Liver (tissue), 9 donors: Measurements from ENCODE around the gene ZNF605. TPM values are rescaled to one million over a fixed set of nuclear protein-coding genes. Genes with fewer than 3 reads are reported as not detected.
A peak's percentile ranks its signal among the peaks of the same experiment; 100 is the strongest.

Source experiments
- DNase-seq: peaks from one replicate; pipeline ENCODE4 v3.0.0-alpha.2; 2017; ENCODE audit warnings: low spot score
- H3K27ac ChIP-seq, 2 donors: one replicate each; pipeline ENCODE4 v1.7.0; 2013; ENCODE audit warnings: inconsistent platforms in 2 of 2, low read length in 2 of 2, control low read depth in 1 of 2, low read depth in 1 of 2, mild to moderate bottlenecking in 1 of 2
- H3K27me3 ChIP-seq, 4 donors: one replicate each; pipeline versions ENCODE4 v1.6.1 to v1.7.0; 2013; ENCODE audit warnings: low read length in 3 of 4, inconsistent platforms in 1 of 4, mild to moderate bottlenecking in 1 of 4, moderate library complexity in 1 of 4; ENCODE audit not compliant: control insufficient read depth in 4 of 4, insufficient read depth in 4 of 4
- H3K36me3 ChIP-seq, 4 donors: one replicate each; pipeline versions ENCODE4 v1.6.1 to v1.7.0; 2013; ENCODE audit warnings: low read length in 3 of 4, mild to moderate bottlenecking in 3 of 4, low read depth in 1 of 4, moderate library complexity in 1 of 4; ENCODE audit not compliant: control insufficient read depth in 4 of 4, insufficient read depth in 3 of 4
- H3K4me1 ChIP-seq, 4 donors: one replicate each; pipeline versions ENCODE4 v1.6.1 to v1.7.0; 2013; ENCODE audit warnings: low read length in 3 of 4, mild to moderate bottlenecking in 3 of 4, moderate library complexity in 1 of 4; ENCODE audit not compliant: control insufficient read depth in 4 of 4, insufficient read depth in 4 of 4
- H3K4me3 ChIP-seq, 3 donors: one replicate each; pipeline versions ENCODE4 v1.6.1 to v1.7.0; 2013; ENCODE audit warnings: low read length in 3 of 3, control low read depth in 1 of 3, low read depth in 1 of 3, mild to moderate bottlenecking in 1 of 3
- H3K9ac ChIP-seq, 2 donors: one replicate each; pipeline ENCODE4 v1.7.0; 2013; ENCODE audit warnings: low read length in 2 of 2, mild to moderate bottlenecking in 2 of 2, moderate library complexity in 2 of 2, control low read depth in 1 of 2, low read depth in 1 of 2
- H3K9me3 ChIP-seq, 4 donors: one replicate each; pipeline versions ENCODE4 v1.6.1 to v1.7.0; 2013; ENCODE audit warnings: low read length in 3 of 4; ENCODE audit not compliant: control insufficient read depth in 4 of 4
- EGR1 ChIP-seq, 2 donors: IDR thresholded peaks; 2 replicates each; pipeline ENCODE4 v1.6.1; 2016 to 2018; ENCODE audit warnings: antibody characterized with exemption in 2 of 2, low read depth in 2 of 2
- FOXA1 ChIP-seq: IDR thresholded peaks from 2 replicates; pipeline ENCODE4 v1.6.1; 2016; ENCODE audit warnings: antibody characterized with exemption
- FOXA2 ChIP-seq: IDR thresholded peaks from 2 replicates; pipeline ENCODE4 v1.6.1; 2016; ENCODE audit warnings: antibody characterized with exemption
- GABPA ChIP-seq, 2 donors: IDR thresholded peaks in 1 of 2; conservative IDR thresholded peaks in 1 of 2; 2 replicates each; pipeline ENCODE4 v1.6.1; 2016; ENCODE audit warnings: antibody characterized with exemption in 2 of 2, mild to moderate bottlenecking in 1 of 2, moderate library complexity in 1 of 2
- HNF4A ChIP-seq, 2 donors: conservative IDR thresholded peaks; 2 replicates each; pipeline ENCODE4 v1.6.1; 2016; ENCODE audit warnings: antibody characterized with exemption in 2 of 2, mild to moderate bottlenecking in 2 of 2
- HNF4G ChIP-seq: IDR thresholded peaks from 2 replicates; pipeline ENCODE4 v1.6.1; 2016; ENCODE audit warnings: antibody characterized with exemption
- JUND ChIP-seq, 2 donors: IDR thresholded peaks; 2 replicates each; pipeline ENCODE4 v1.6.1; 2016; ENCODE audit warnings: antibody characterized with exemption in 2 of 2
- NR2F2 ChIP-seq: IDR thresholded peaks from 2 replicates; pipeline ENCODE4 v1.6.1; 2016; ENCODE audit warnings: antibody characterized with exemption
- RAD21 ChIP-seq, 2 donors: IDR thresholded peaks; 2 replicates each; pipeline ENCODE4 v1.6.1; 2016; ENCODE audit warnings: antibody characterized with exemption in 2 of 2, mild to moderate bottlenecking in 2 of 2
- REST ChIP-seq: IDR thresholded peaks from 2 replicates; pipeline ENCODE4 v1.6.1; 2016; ENCODE audit warnings: antibody characterized with exemption, mild to moderate bottlenecking
- RXRA ChIP-seq, 2 donors: IDR thresholded peaks; 2 replicates each; pipeline ENCODE4 v1.6.1; 2017 to 2018; ENCODE audit warnings: antibody characterized with exemption in 2 of 2, mild to moderate bottlenecking in 1 of 2
- SP1 ChIP-seq: IDR thresholded peaks from 2 replicates; pipeline ENCODE4 v1.6.1; 2018; ENCODE audit warnings: antibody characterized with exemption, mild to moderate bottlenecking
- TAF1 ChIP-seq: conservative IDR thresholded peaks from 2 replicates; pipeline ENCODE4 v1.6.1; 2016; ENCODE audit warnings: antibody characterized with exemption, mild to moderate bottlenecking
- YY1 ChIP-seq: IDR thresholded peaks from 2 replicates; pipeline ENCODE4 v1.6.1; 2016; ENCODE audit warnings: antibody characterized with exemption, mild to moderate bottlenecking
- ZBTB33 ChIP-seq: IDR thresholded peaks from 2 replicates; pipeline ENCODE4 v1.6.1; 2016; ENCODE audit warnings: antibody characterized with exemption
- WGBS: extraction: QIAGEN DNeasy Blood & Tissue Kit; methylation state at CpG from one replicate; pipeline ENCODE4 v1.1.7; 2013; 5-methylcytosine and 5-hydroxymethylcytosine counted together
- polyA plus RNA-seq, 2 donors: library from polyadenylated mRNA; stranded (reverse) in 1 of 2; unstranded in 1 of 2; fragments of 200-250 nt in 1 of 2; fragments of >200 nt in 1 of 2; fragmentation: Nextera tagmentation in 1 of 2; extraction: Ambion mirVana in 1 of 2; gene quantifications; one replicate each; pipeline versions ENCODE4 v1.2.1 to v1.2.3, GENCODE V29; 2013 to 2015
- total RNA-seq, 2 donors: library from RNA; depleted of rRNA; stranded (reverse); fragments of >200 nt; gene quantifications; one replicate each; pipeline ENCODE4 v1.2.3, GENCODE V29; 2014
- TF ChIP-seq, protein P1 (sequence below): IDR thresholded peaks from 2 replicates; pipeline ENCODE4 v1.6.1; 2016; ENCODE audit warnings: antibody characterized with exemption
- TF ChIP-seq, protein P2 (sequence below): fragments of 150-350 bp; IDR thresholded peaks from 2 replicates; pipeline ENCODE4 v1.5.1; 2017; ENCODE audit warnings: improper control_type of control experiment, low read depth, low read length; ENCODE audit not compliant: missing input control
- TF ChIP-seq, protein P3 (sequence below): IDR thresholded peaks from 2 replicates; pipeline ENCODE4 v1.6.1; 2016; ENCODE audit warnings: antibody characterized with exemption
- donor health status: healthy.
- donor health status: healthy.
- donor health status: healthy.
- donor health status: healthy.
- donor health status: healthy.

The ZNF605 gene
- total and polyA plus RNA-seq, 4 donors = 1.2 to 9.5 (median 3.6) TPM

- no peak for TF ChIP-seq HNF4A (conservative IDR thresholded peaks at IDR 0.05)
- no peak for TF ChIP-seq TAF1
- TF ChIP-seq EGR1 (IDR thresholded peaks at IDR 0.05; ENCODE audit: low read depth in 2 of 2) = no peak
- TF ChIP-seq, protein P1, sequence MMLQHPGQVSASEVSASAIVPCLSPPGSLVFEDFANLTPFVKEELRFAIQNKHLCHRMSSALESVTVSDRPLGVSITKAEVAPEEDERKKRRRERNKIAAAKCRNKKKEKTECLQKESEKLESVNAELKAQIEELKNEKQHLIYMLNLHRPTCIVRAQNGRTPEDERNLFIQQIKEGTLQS = no peak
- TF ChIP-seq FOXA1 = no peak
- no peak for TF ChIP-seq ZBTB33
- TF ChIP-seq, protein P2, sequence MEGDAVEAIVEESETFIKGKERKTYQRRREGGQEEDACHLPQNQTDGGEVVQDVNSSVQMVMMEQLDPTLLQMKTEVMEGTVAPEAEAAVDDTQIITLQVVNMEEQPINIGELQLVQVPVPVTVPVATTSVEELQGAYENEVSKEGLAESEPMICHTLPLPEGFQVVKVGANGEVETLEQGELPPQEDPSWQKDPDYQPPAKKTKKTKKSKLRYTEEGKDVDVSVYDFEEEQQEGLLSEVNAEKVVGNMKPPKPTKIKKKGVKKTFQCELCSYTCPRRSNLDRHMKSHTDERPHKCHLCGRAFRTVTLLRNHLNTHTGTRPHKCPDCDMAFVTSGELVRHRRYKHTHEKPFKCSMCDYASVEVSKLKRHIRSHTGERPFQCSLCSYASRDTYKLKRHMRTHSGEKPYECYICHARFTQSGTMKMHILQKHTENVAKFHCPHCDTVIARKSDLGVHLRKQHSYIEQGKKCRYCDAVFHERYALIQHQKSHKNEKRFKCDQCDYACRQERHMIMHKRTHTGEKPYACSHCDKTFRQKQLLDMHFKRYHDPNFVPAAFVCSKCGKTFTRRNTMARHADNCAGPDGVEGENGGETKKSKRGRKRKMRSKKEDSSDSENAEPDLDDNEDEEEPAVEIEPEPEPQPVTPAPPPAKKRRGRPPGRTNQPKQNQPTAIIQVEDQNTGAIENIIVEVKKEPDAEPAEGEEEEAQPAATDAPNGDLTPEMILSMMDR = no peak
- TF ChIP-seq RXRA (IDR thresholded peaks at IDR 0.05) = no peak
- no peak for TF ChIP-seq YY1
- TF ChIP-seq REST = no peak
- TF ChIP-seq JUND (IDR thresholded peaks at IDR 0.05) = no peak
- TF ChIP-seq SP1 = no peak
- no peak for TF ChIP-seq HNF4G
- TF ChIP-seq RAD21 (IDR thresholded peaks at IDR 0.05) = no peak
- TF ChIP-seq FOXA2 = no peak
- TF ChIP-seq GABPA (IDR thresholded peaks at IDR 0.05 in 1 of 2, conservative IDR thresholded peaks at IDR 0.05 in 1 of 2) = no peak
- DNase-seq = no peak
- no peak overlapping the region for H3K27ac ChIP-seq
- no peaks in the 10 kb centered on the region for H3K4me1 ChIP-seq
- WGBS = 98% methylated on average over 9 of the region's 9 CpGs
- H3K9me3 ChIP-seq = peaks cover 53 to 92% (median 79%) of the 10 kb centered on the region in 4 donors
- H3K9ac ChIP-seq = no peak overlapping the region
- peaks cover 17 to 88% (median 66%) of the 10 kb centered on the region in 4 donors for H3K36me3 ChIP-seq
- peak overlapping the region in 2 of 3 donors; percentile 21 to 63 for H3K4me3 ChIP-seq
- H3K27me3 ChIP-seq = no peaks in the 10 kb centered on the region
These were observed 10.3 kb downstream of the ZNF605 start for GRCh38 chr12:132945806-132946205.

GRCh38 chr12:132942611-132943010 lies 13.5 kb downstream of the ZNF605 start:
- no peak overlapping the region for H3K9ac ChIP-seq
- H3K27me3 ChIP-seq = no peaks in the 10 kb centered on the region
- no peak for DNase-seq
- no peak overlapping the region for H3K27ac ChIP-seq
- peaks cover 50 to 73% (median 58%) of the 10 kb centered on the region in 4 donors for H3K9me3 ChIP-seq
- peaks cover 15 to 62% (median 47%) of the 10 kb centered on the region in 4 donors for H3K36me3 ChIP-seq
- 98% methylated on average over 13 of the region's 13 CpGs for WGBS
- TF ChIP-seq RAD21 (IDR thresholded peaks at IDR 0.05) = no peak
- no peak for TF ChIP-seq FOXA2
- TF ChIP-seq HNF4G = no peak
- TF ChIP-seq, protein P1 = no peak
- TF ChIP-seq SP1 = no peak
- TF ChIP-seq RXRA (IDR thresholded peaks at IDR 0.05) = no peak
- TF ChIP-seq, protein P3, sequence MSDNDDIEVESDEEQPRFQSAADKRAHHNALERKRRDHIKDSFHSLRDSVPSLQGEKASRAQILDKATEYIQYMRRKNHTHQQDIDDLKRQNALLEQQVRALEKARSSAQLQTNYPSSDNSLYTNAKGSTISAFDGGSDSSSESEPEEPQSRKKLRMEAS = no peak
- TF ChIP-seq EGR1 (IDR thresholded peaks at IDR 0.05; ENCODE audit: low read depth in 2 of 2) = no peak
- no peak for TF ChIP-seq NR2F2
- no peak for TF ChIP-seq ZBTB33
- TF ChIP-seq, protein P2 = no peak
- TF ChIP-seq GABPA (IDR thresholded peaks at IDR 0.05 in 1 of 2, conservative IDR thresholded peaks at IDR 0.05 in 1 of 2) = no peak
- TF ChIP-seq FOXA1 = no peak
- no peak for TF ChIP-seq HNF4A (conservative IDR thresholded peaks at IDR 0.05)
- no peak for TF ChIP-seq TAF1
- no peak for TF ChIP-seq YY1
- peak overlapping the region in 2 of 3 donors; percentile 69 to 71 for H3K4me3 ChIP-seq
- H3K4me1 ChIP-seq = no peaks in the 10 kb centered on the region
